Stomach (tissue), 9 donors: Measurements from ENCODE around the gene CPZ. TPM values are rescaled to one million over a fixed set of nuclear protein-coding genes. Genes with fewer than 3 reads are reported as not detected.
A peak's percentile ranks its signal among the peaks of the same experiment; 100 is the strongest.
"Not testable (repeated sequence)": the region's sequence is repeated elsewhere in the genome, so short reads cannot be mapped to it uniquely, and the experiment has no call there.

Experiments
- DNase-seq, 2 donors: peaks; one replicate each; pipeline versions ENCODE4 v3.0.0 to v3.0.0-alpha.2; 2013 to 2019
- H3K27ac ChIP-seq, 5 donors: fragments of 200-600 bp in 4 of 5; sonication (generic) in 4 of 5; one replicate each; pipeline ENCODE4 v1.5.1; 2013 to 2019; ENCODE audit warnings: mild to moderate bottlenecking in 1 of 5, moderate library complexity in 1 of 5
- H3K27me3 ChIP-seq, 3 donors: fragments of 200-600 bp; sonication (generic); one replicate each; pipeline ENCODE4 v1.5.1; 2017 to 2019; ENCODE audit warnings: mixed run types in 1 of 3
- H3K36me3 ChIP-seq, 4 donors: fragments of 200-600 bp; sonication (generic); 1 replicate in 3 of 4; 2 replicates in 1 of 4; pipeline ENCODE4 v1.5.1; 2016 to 2019
- H3K4me1 ChIP-seq, 4 donors: fragments of 200-600 bp; sonication (generic); one replicate each; pipeline ENCODE4 v1.5.1; 2016 to 2019
- H3K4me3 ChIP-seq, 4 donors: fragments of 200-600 bp; sonication (generic) in 3 of 4; one replicate each; pipeline ENCODE4 v1.5.1; 2016 to 2019; ENCODE audit warnings: mild to moderate bottlenecking in 1 of 4
- H3K9me3 ChIP-seq, 4 donors: fragments of 200-600 bp; sonication (generic); one replicate each; pipeline ENCODE4 v1.5.1; 2016 to 2019
- EP300 ChIP-seq: sonication (generic); formaldehyde crosslinking; IDR thresholded peaks from one replicate; pipeline ENCODE4 v1.6.1; 2017; ENCODE audit warnings: antibody characterized with exemption
- POLR2A ChIP-seq, 4 donors: fragments of 450-650 bp; IDR thresholded peaks; one replicate each; pipeline ENCODE4 v1.6.1; 2016; ENCODE audit warnings: antibody characterized with exemption in 4 of 4, control low read depth in 2 of 4, mild to moderate bottlenecking in 1 of 4, moderate library complexity in 1 of 4
- POLR2AphosphoS5 ChIP-seq, 3 donors: sonication (generic); formaldehyde crosslinking; IDR thresholded peaks; one replicate each; pipeline ENCODE4 v1.6.1; 2016; ENCODE audit warnings: antibody characterized with exemption in 3 of 3
- WGBS, 5 donors: extraction: QIAGEN DNeasy Blood & Tissue Kit in 3 of 5; methylation state at CpG; one replicate each; pipeline versions ENCODE4 v1.1.5 to v1.1.7; 2013 to 2018; 5-methylcytosine and 5-hydroxymethylcytosine counted together
- intact Hi-C: fragments of 100-400 bp; cut with DNase I; formaldehyde crosslinking; loops from one replicate; pipeline ENCODE4 v1.15.1; 2023; ENCODE audit warnings: low total_unique reads
- polyA plus RNA-seq, 3 donors: library from polyadenylated mRNA; stranded (reverse); fragments of 200-250 nt; gene quantifications; one replicate each; pipeline ENCODE4 v1.2.3, GENCODE V29; 2013
- total RNA-seq, 5 donors: library from RNA; depleted of rRNA; stranded (reverse); fragments of >200 nt; gene quantifications; one replicate each; pipeline versions ENCODE4 v1.1.0 to v1.2.3, GENCODE V29; 2014 to 2016
- TF ChIP-seq, protein P1 (sequence below), 7 experiments: fragments of 450-650 bp in 4 of 7; fragments of 200-600 bp in 3 of 7; sonication (generic) in 3 of 7; IDR thresholded peaks; one replicate each; pipeline ENCODE4 v1.5.1; 2016 to 2019; ENCODE audit warnings: antibody characterized with exemption in 7 of 7, control low read depth in 2 of 7, mild to moderate bottlenecking in 1 of 7
- donor health status: healthy with polysubstance abuse.
- donor health status: Bipolar disorder and iron deficiency.
- donor health status: healthy.

The CPZ gene
- total and polyA plus RNA-seq, 8 donors = 0.25 to 13.2 (median 3.3) TPM; not detected in 2

DNA sequence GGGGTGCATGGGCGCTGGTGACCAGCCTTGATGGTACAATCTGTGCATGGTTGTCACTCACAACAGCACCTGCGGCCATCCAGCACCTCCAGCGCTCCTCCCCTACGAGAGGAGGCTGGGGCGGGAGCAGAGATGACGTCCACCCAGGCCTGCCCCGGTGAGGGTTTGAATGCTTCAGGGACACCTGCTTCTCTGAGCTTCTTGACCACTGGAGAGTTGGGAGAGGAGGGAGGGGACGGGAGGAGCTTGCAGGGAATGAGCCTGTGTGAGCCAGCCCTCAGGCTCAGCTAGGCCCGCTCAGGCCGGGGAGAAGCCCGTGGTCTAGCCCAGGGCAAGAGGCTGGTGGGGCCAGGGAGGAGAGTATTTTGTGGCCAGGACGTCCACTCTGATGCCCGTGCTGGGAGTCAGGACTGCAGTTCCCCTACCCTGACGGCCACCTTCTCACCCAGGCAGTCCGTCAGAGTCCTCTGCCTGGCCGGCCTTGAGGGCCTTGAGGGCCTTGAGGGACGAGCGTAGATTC lies 59.2 kb downstream of the CPZ start:
- Histone ChIP-seq H3K27me3 (peaks cover 0 to 74% (median 0%) of the 10 kb centered on the region in 3 donors), H3K4me1 (no peaks in the 10 kb centered on the region), H3K27ac (no peak overlapping the region), H3K4me3 (no peak overlapping the region), H3K9me3 (no peaks in the 10 kb centered on the region), H3K36me3 (no peaks in the 10 kb centered on the region)
- WGBS, 5 donors = 71 to 83% (median 79%) methylated on average over 12 to 18 of the region's 18 CpGs
- peak in 1 of 2 donors; percentile 20 for DNase-seq
- intact Hi-C loops = no loop called here
- TF ChIP-seq, protein P1, sequence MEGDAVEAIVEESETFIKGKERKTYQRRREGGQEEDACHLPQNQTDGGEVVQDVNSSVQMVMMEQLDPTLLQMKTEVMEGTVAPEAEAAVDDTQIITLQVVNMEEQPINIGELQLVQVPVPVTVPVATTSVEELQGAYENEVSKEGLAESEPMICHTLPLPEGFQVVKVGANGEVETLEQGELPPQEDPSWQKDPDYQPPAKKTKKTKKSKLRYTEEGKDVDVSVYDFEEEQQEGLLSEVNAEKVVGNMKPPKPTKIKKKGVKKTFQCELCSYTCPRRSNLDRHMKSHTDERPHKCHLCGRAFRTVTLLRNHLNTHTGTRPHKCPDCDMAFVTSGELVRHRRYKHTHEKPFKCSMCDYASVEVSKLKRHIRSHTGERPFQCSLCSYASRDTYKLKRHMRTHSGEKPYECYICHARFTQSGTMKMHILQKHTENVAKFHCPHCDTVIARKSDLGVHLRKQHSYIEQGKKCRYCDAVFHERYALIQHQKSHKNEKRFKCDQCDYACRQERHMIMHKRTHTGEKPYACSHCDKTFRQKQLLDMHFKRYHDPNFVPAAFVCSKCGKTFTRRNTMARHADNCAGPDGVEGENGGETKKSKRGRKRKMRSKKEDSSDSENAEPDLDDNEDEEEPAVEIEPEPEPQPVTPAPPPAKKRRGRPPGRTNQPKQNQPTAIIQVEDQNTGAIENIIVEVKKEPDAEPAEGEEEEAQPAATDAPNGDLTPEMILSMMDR (IDR thresholded peaks at IDR 0.05) = no peak

DNA sequence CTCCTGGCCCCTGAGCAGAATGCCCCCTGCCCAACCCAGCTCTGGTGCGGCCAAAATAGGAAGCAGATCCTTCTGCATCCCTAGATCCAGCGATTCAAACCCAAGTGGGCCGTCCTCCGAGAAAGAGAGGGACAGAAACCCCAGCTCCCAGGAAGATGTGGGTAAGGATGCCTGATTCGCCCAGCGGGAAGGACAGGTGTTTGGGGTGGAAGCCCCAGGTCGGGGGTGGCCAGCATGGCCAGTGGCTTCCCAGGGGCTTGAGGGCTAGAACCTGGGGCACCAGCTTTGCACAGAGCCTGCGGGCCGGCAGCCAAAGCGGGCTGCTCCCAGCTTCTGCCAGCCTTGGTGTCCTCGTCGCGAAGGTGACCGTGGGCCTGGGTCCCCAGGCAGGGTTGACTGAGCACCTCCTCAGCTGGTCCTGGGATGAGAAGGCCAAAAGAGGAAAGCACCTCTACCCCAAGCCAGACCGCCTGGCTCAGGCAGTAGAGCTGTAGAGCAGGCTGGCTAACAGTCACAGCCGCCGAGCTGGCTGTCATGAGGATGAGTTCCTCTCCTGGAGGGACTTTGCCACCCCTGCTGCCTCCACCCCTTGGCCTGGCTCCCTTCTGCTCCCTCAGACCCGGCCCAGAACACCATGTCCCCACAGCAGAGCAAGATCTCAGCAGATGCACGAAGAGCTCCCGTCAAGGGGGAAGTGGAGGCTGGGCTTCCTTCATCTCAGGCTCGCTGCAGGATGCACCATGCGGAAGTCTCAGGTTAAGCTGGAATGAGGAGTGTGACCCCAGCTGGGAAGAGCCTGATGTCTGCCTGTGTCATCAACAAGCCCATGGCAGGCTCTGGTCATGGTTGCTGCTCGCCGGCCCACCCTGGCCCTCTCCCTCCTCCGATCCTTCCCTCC lies 59.9 kb downstream of the CPZ start:
- H3K4me1 ChIP-seq = no peaks in the 10 kb centered on the region
- no peak overlapping the region for H3K27ac ChIP-seq
- DNase-seq = peak in 1 of 2 donors; percentile 19
- WGBS, 5 donors = 77 to 83% (median 79%) methylated on average over 18 to 25 of the region's 25 CpGs
- H3K27me3 ChIP-seq = peaks cover 0 to 72% (median 0%) of the 10 kb centered on the region in 3 donors
- TF ChIP-seq EP300 (no peak), POLR2AphosphoS5 (IDR thresholded peaks at IDR 0.05) (no peak)
- H3K4me3 ChIP-seq = no peak overlapping the region
- H3K9me3 ChIP-seq = no peaks in the 10 kb centered on the region
- no peaks in the 10 kb centered on the region for H3K36me3 ChIP-seq
- intact Hi-C loops = no loop called here

DNA sequence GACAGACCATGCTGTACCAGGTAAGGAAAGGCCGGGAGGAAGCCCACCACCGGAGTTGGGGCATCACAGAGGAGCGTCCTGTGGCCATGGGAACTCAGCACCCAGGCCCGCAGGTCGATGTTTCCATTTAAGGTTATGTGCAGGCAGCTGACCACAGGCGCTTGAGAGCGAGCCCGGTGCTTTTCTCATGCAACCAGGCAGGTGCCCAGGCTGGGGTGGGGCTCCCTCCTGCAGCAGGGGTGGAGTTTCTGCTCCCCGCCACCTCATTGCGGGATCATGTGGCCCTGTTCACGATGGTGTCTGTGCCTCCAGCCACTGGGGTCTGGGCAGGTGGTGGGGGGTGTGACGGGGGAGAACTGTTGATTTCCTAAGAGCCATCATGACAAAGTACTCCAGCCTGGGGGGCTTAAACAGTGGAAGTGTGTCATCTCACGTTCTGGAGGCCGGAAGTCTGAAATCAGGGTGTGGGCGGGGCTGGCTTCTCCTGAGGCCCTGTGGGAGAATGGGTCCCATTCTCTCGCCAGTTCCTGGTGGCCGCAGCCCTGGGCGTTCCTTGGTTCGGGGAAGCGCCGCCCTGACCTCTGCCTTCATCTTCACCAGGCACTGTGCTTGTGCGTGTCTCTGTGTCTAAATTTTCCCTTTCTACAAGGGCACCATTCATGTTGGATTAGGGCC lies 60.9 kb downstream of the CPZ start:
- peak in 1 of 2 donors; percentile 21 for DNase-seq
- no peaks in the 10 kb centered on the region for H3K9me3 ChIP-seq
- WGBS, 5 donors = 74 to 81% (median 79%) methylated on average over 16 to 22 of the region's 22 CpGs
- no peak overlapping the region for H3K27ac ChIP-seq
- TF ChIP-seq EP300 (no peak), POLR2A (IDR thresholded peaks at IDR 0.05) (no peak), POLR2AphosphoS5 (IDR thresholded peaks at IDR 0.05) (no peak)
- TF ChIP-seq, protein P1 (IDR thresholded peaks at IDR 0.05) = no peak
- H3K36me3 ChIP-seq = no peaks in the 10 kb centered on the region
- no peaks in the 10 kb centered on the region for H3K4me1 ChIP-seq
- intact Hi-C loops = no loop called here
- peaks cover 0 to 62% (median 0%) of the 10 kb centered on the region in 3 donors for H3K27me3 ChIP-seq
- H3K4me3 ChIP-seq = no peak overlapping the region

DNA sequence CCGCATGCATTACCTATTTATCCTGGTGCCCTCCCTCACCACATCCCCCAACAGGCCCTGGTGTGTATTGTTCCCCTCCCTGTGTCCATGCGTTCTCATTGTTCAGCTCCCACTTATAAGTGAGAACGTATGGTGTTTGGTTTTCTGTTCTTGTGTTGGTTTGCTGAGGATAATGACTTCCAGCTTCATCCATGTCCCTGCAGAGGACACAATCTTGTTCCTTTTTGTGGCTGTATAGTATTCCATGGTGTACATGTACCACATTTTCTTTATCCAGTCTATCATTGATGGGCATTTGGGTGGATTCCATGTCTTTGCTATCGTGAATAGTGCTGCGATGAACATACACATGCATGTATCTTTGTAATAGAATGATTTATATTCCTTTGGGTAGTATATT lies 61.6 kb downstream of the CPZ start:
- H3K27me3 ChIP-seq = peaks cover 0 to 55% (median 0%) of the 10 kb centered on the region in 3 donors
- H3K27ac ChIP-seq, intact Hi-C loops, H3K9me3 ChIP-seq, DNase-seq, H3K36me3 ChIP-seq, H3K4me1 ChIP-seq, H3K4me3 ChIP-seq: not testable (repeated sequence)
- WGBS, 5 donors = 84 to 95% (median 91%) methylated on average over 5 of the region's 5 CpGs

DNA sequence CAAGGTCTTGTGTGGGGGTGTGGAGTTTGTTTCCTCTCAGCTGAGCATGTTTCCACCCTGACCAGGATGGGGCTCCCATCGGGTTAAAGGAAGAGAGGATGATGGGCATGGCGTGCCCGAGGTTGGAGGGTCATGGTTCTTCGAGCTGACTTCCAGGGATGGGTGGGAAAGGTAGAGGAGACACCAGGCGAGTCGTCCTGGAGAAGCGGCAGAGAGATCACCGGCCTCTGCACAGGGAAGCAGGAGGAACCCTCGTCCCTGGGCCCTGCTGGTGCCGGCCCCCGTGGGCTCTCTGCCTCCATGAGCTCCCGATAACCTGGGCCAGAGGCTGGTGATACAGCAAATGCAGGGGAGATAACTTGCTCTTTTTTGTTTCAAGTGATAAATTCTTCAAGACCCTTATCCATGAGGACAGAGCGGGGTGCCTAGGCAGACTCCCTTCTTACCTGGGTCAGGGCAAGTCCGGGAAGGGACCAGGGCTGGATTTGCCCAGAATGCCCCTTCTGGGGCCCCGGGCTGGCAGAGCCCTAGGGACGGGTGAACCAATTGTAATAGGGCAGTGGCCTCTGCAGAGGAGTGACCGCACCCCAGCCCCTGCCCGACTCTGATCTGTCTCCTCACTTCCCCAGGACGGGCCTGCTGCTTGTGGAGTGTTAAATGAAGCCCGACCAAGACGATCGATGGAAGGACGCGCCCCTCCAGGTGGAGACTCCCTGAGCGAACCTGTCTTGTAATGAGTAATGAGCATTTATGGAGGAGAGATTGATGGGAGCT lies 63.0 kb downstream of the CPZ start:
- DNase-seq = peak in 1 of 2 donors; percentile 15
- TF ChIP-seq, protein P1 (IDR thresholded peaks at IDR 0.05) = no peak
- TF ChIP-seq POLR2A (IDR thresholded peaks at IDR 0.05) (no peak), POLR2AphosphoS5 (IDR thresholded peaks at IDR 0.05) (no peak), EP300 (no peak)
- H3K4me3 ChIP-seq = no peak overlapping the region
- H3K9me3 ChIP-seq = no peaks in the 10 kb centered on the region
- 82 to 87% (median 84%) methylated on average over 25 of the region's 25 CpGs for WGBS, 5 donors
- no peaks in the 10 kb centered on the region for H3K4me1 ChIP-seq
- intact Hi-C loops = no loop called here
- no peaks in the 10 kb centered on the region for H3K36me3 ChIP-seq
- H3K27ac ChIP-seq = no peak overlapping the region
- H3K27me3 ChIP-seq = peaks cover 0 to 47% (median 0%) of the 10 kb centered on the region in 3 donors
